ENCODE results near the gene THAP7.
"Not testable (repeated sequence)": the region's sequence is repeated elsewhere in the genome, so short reads cannot be mapped to it uniquely, and the experiment has no call there.

Gene THAP7

GRCh38 chr22:21014726-21015465 lies 13.0 kb upstream of the THAP7 start, which contains the start of gene P2RX6:
Gene P2RX6 (plus strand): TSS chr22:21015165. CDS start chr22:21015175, 10 bp downstream.
- TF ChIP-seq CTCF (IDR thresholded peaks at IDR 0.05): no peak
- peak within 1 kb of the TSS; percentile 66 for H3K4me3 ChIP-seq
- no peak for DNase-seq (ENCODE audit: low spot score)
- H3K27ac ChIP-seq: peak within 1 kb of the TSS; percentile 56 to 66

GRCh38 chr22:21014202-21014725 lies 12.3 kb upstream of the THAP7 start:
- Histone ChIP-seq H3K27ac (peak overlapping the region; percentile 56 to 66), H3K4me3 (peak overlapping the region; percentile 66)
- no peak for TF ChIP-seq CTCF (IDR thresholded peaks at IDR 0.05)
- peak; percentile 91 for DNase-seq (ENCODE audit: low spot score)

- no peak for TF ChIP-seq CTCF (IDR thresholded peaks at IDR 0.05)
- DNase-seq (ENCODE audit: low spot score): no peak
- Histone ChIP-seq H3K4me3 (peak overlapping the region; percentile 66), H3K27ac (peak overlapping the region; percentile 56 to 66)
Measured at GRCh38 chr22:21013657-21014201, 11.8 kb upstream of the THAP7 start.

- DNase-seq (ENCODE audit: low spot score): no peak
- H3K27ac ChIP-seq: no peak overlapping the region
- H3K4me3 ChIP-seq: no peak overlapping the region
- TF ChIP-seq CTCF (IDR thresholded peaks at IDR 0.05): no peak
Measured at GRCh38 chr22:21012446-21013407, 10.8 kb upstream of the THAP7 start.

- Histone ChIP-seq H3K4me3 (no peak overlapping the region), H3K27ac (no peak overlapping the region)
- DNase-seq (ENCODE audit: low spot score): no peak
- TF ChIP-seq CTCF (IDR thresholded peaks at IDR 0.05): no peak
Measured at GRCh38 chr22:21010426-21011113, 8.7 kb upstream of the THAP7 start.

GRCh38 chr22:21009638-21010425 lies 7.9 kb upstream of the THAP7 start:
- no peak for TF ChIP-seq CTCF (IDR thresholded peaks at IDR 0.05)
- DNase-seq (ENCODE audit: low spot score): no peak
- Histone ChIP-seq H3K27ac (no peak overlapping the region), H3K4me3 (no peak overlapping the region)

- DNase-seq (ENCODE audit: low spot score); H3K4me3 ChIP-seq; H3K27ac ChIP-seq: not testable (repeated sequence)
Measured at GRCh38 chr22:21009208-21009607, 7.3 kb upstream of the THAP7 start.

Measured in coronary artery (tissue), 2 donors.